Right renal pelvis (tissue), 4 donors: Measurements from ENCODE around the gene TSC22D3. TPM values are rescaled to one million over a fixed set of nuclear protein-coding genes. Genes with fewer than 3 reads are reported as not detected.

Source experiments
- DNase-seq, 4 donors: peaks; one replicate each; pipeline ENCODE4 v3.0.0-alpha.2; 2013; ENCODE audit warnings: low read depth in 4 of 4, low spot score in 3 of 4, missing footprints in 1 of 4
- polyA plus RNA-seq, 4 donors: library from polyadenylated mRNA; unstranded; fragments of 120-200 nt; gene quantifications; one replicate each; pipeline ENCODE4 v1.2.1, GENCODE V29; 2013; ENCODE audit not compliant: insufficient read length in 4 of 4

Gene TSC22D3
- polyA plus RNA-seq, 4 donors: 124 to 136 (median 130) TPM

GRCh38 chrX:107731831-107732502, 43.6 kb downstream of the TSC22D3 start:
- peak in 2 of 4 donors; percentile 37 to 60 for DNase-seq

- DNase-seq: no peak
Observed at GRCh38 chrX:107730991-107731766, 44.4 kb downstream of the TSC22D3 start.

GRCh38 chrX:107730298-107730655, 45.3 kb downstream of the TSC22D3 start:
- DNase-seq: no peak

GRCh38 chrX:107729558-107730297, 45.9 kb downstream of the TSC22D3 start:
- DNase-seq: no peak

GRCh38 chrX:107728371-107729099, 47.1 kb downstream of the TSC22D3 start:
- no peak for DNase-seq

GRCh38 chrX:107726816-107727534, 48.6 kb downstream of the TSC22D3 start:
- DNase-seq: no peak

GRCh38 chrX:107725761-107726555, 49.6 kb downstream of the TSC22D3 start:
- no peak for DNase-seq

GRCh38 chrX:107724653-107725052, 50.9 kb downstream of the TSC22D3 start:
- no peak for DNase-seq

GRCh38 chrX:107723511-107723910, 52.1 kb downstream of the TSC22D3 start:
- no peak for DNase-seq

- no peak for DNase-seq
Observed at GRCh38 chrX:107721966-107722707, 53.5 kb downstream of the TSC22D3 start.

- DNase-seq: no peak
Observed at GRCh38 chrX:107721318-107721717, 54.3 kb downstream of the TSC22D3 start.

GRCh38 chrX:107718156-107718621, 57.4 kb downstream of the TSC22D3 start:
- no peak for DNase-seq

- DNase-seq: no peak
Observed at GRCh38 chrX:107716816-107717700, 58.5 kb downstream of the TSC22D3 start.

GRCh38 chrX:107716118-107716684, 59.4 kb downstream of the TSC22D3 start:
- no peak for DNase-seq

- DNase-seq: no peak
Observed at GRCh38 chrX:107715331-107716117, 60.1 kb downstream of the TSC22D3 start.

GRCh38 chrX:107714206-107714891, 61.2 kb downstream of the TSC22D3 start:
- no peak for DNase-seq
